GM18505 (cell line): ENCODE data around the gene PPM1F.

Source experiments
- ATAC-seq: cut with Tn5 transposase; IDR thresholded peaks from one replicate; pipeline ENCODE4 v1.9.1; 2021; ENCODE audit not compliant: unreplicated experiment
- POLR2A ChIP-seq: IDR thresholded peaks from 4 replicates; pipeline ENCODE4 v1.6.1; 2011; ENCODE audit warnings: borderline replicate concordance; ENCODE audit not compliant: insufficient read depth, insufficient read length; ENCODE audit errors: extremely low read depth

PPM1F gene

GRCh38 chr22:21961886-21962654 lies 9.4 kb upstream of the PPM1F start:
- no peak for ATAC-seq

GRCh38 chr22:21961127-21961867 lies 8.6 kb upstream of the PPM1F start:
- ATAC-seq, result no peak
- TF ChIP-seq POLR2A, result no peak

More at GRCh38 chr22:21961886-21962654, 9.4 kb upstream of the PPM1F start:
- no peak for TF ChIP-seq POLR2A

DNA sequence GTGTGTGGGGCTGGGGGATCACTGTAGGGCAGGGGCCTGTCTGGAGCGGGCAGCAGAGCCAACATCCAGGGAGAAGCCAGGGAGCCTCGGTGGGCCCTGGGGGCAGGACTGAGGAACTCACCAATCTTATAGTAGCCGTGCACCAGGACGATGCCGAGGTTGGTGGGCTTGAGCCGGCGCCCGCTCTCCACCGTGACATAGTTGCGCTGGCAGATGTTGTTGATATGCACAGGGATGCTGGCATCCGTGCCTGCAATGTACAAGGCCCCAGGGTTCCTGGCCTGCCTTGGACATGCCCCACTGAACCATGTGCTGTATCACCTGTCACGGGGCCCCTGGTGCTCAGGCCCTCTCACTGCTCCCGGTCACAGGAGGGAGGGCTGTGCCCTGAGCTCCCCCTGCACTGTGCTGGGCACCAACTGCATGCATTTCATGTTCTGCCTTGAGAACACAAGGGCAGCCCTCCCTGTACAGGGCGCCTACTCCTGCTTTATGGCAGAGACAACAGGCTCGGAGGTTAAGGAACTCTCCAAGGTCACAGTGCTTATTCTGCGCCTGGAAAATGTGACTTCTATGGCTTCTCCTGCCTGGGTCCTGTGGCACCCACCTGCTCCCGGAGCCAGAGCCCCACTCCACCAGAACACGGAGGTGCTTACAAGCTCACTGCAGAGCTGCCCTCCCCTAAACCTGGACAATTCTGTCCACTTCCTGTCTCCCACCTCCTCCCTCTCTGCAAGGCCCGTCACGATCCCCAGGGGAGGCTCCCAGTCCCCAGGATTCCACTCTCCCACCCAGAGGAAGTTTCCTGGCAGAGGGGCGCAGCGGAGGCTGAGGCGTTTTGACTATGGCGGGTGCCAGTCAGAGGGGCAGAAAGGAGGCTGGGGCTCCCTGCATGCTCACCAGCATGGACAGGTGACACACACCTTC lies 7.8 kb upstream of the PPM1F start:
- no peak for TF ChIP-seq POLR2A
- no peak for ATAC-seq

GRCh38 chr22:21959274-21960074 lies 6.8 kb upstream of the PPM1F start:
- TF ChIP-seq POLR2A, result no peak

DNA sequence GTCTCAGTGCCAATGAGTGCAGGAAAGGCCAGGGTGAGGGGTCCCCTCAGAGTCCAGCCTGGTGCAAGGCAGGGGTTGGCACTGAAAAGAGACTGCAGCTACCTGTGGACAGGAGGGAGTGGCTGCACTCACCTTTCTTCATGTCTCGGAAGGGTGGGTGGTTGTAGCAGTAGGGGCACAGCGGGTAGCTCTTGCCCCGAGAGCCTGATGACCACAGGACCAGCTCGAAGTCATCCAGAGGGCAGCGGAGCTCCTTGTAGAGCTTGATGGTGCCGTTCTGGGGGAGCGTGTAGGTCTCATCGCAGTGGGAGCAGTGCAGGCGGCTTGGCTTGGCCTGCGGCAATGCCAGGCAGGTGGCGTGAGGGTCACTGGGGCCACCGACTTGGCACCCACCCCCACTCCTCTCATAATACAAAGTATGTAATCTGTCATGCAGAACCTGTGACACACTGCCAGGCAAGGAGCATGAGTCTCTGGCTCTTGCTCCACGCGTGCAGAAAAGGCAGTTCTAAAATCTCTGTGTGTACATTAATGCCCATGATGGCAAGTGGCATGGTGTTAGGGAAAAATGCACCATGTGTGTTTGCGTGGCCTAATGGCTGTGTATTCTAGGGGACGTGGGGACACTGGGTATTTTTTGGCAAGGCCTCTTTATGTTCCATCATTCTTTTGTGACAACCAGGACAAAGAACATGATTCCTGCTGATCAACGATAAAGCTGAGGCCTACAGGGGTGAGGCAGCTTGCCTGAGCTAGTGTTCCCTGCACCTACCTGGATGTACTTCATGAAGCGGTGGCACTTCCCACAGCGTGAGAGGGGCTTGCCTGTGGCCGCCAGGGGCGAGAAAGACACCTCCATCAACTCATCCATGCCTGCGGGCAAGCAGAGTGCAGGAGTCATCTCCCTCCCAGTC lies 6.0 kb upstream of the PPM1F start:
- ATAC-seq, result no peak
- TF ChIP-seq POLR2A, result no peak

More at GRCh38 chr22:21959274-21960074, 6.8 kb upstream of the PPM1F start:
- ATAC-seq, result no peak

GRCh38 chr22:21951931-21952465 lies 650 bp downstream of the PPM1F start:
- no peak for TF ChIP-seq POLR2A
- no peak for ATAC-seq

DNA sequence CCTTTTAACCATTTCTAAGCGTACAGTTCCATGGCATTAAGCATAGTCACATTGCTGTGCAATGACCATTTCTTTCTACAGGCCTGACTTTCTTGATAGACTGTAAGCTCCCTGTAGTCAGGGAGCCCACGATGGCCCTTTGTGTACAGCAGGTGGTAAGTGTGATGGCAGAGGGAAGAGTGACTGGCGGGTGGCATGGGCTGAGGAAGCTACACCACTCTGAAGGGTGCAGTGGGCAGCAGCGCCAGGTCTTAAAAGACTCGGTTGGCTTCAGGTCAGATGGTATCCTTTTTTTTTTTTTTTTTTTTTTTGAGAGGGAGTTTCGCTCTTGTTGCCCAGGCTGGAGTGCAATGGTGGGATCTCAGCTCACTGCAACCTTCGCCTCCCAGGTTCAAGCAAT lies 1.6 kb downstream of the PPM1F start:
- no peak for ATAC-seq
- no peak for TF ChIP-seq POLR2A

DNA sequence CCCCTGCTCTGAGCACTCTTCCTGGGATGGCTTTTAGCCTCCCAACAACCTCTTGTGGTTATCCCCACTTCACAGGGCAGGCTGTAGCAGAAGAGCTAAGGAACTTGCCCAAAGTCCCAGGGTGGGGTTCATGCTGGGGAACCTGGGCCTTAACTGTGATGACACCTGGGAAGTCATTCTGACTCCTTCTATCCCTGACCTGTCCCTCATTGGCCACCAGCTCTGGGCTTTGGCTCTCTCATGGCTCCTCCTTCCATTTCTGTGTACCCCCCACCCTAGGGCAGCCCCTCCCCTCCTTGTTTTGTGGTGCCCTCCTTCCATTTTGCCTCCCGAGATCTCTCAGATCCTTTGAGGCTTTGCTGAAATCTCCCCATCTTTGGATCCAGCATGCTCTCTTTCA lies 2.7 kb downstream of the PPM1F start:
- no peak for TF ChIP-seq POLR2A
- no peak for ATAC-seq

DNA sequence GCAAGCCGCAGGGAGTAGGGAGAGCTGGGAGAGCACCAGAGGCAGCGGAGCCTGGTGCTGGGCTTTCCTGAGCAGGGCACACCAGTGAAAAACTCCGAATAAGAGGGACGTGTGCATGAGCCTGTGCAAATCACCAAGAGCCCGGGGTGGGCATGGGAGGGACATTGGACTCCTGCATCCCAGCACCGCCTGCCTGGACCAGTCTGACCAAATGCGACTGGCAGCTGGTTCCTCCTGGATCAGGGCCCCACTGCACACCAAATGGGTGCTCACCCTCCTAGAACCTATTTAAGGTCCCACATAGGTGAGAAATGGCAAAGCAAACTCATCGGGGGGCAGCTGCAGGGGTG lies 3.1 kb downstream of the PPM1F start:
- TF ChIP-seq POLR2A, result no peak
- no peak for ATAC-seq

DNA sequence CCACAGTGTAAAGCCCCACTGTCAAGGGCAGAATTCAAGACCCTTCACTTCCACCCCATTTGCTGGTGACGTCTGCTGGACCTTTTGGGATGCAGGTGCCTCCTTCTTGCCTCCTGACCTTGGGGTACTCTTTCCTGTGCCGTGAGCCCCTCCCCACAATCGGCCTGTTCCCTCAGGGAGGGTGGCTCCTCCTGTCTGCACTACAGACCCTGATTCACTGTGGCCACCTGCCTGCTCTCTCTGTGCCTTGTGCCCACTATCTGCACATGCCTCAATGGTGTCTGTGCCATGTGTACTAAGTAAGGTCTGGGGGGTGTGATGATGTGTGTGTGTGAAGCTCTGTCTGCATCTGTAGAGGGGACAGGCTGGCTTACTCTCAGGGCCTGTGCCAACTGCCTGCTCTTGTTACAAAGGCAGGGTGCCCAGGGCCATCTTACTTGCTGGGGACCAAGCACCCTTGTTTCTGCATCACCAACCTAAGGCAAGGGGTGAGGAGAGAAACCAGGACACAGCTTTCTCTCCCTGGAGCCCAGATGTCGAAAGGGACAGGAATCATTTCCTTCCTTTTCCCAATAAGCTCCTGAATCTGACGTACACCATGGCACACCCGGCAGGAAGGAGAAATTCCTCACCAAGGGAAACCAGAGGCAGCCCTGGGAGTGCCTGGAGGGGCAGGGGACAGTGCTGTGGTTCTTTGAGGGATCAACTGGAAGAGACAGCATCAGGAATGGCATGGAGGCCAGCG lies 3.7 kb downstream of the PPM1F start:
- no peak for ATAC-seq
- TF ChIP-seq POLR2A, result no peak

GRCh38 chr22:21948390-21948789 lies 4.3 kb downstream of the PPM1F start:
- no peak for TF ChIP-seq POLR2A
- no peak for ATAC-seq
